Measurements from ENCODE around the gene CCL15. TPM values are rescaled to one million over a fixed set of nuclear protein-coding genes. Genes with fewer than 3 reads are reported as not detected.
A peak's percentile ranks its signal among the peaks of the same experiment; 100 is the strongest.

The CCL15 gene
- total and polyA plus RNA-seq, 2 of the 13 experiments (the other 11 are each of a cell fraction or from before 2014, with no cell fraction given), result 29.2 to 45.9 TPM

GRCh38 chr17:35973333-35974260, 27.8 kb downstream of the CCL15 start (continued):
- TF ChIP-seq ZNF788 (CRISPR knock-in tag; IDR thresholded peaks at IDR 0.05; ENCODE audit: borderline replicate concordance) (peak; percentile 90; the same call in 1 of the 2 replicates), GMEB1 (CRISPR knock-in tag; IDR thresholded peaks at IDR 0.05; ENCODE audit: borderline replicate concordance) (0 out of 2 replicates have a peak, but pooled peaks have one; percentile 41), TRIM24 (CRISPR knock-in tag; IDR thresholded peaks at IDR 0.05) (no peak), POLR2AphosphoS5 (IDR thresholded peaks at IDR 0.05; ENCODE audit: low read depth, low read length) (peak; percentile 21; the same call in 1 of the 2 replicates), SALL1 (CRISPR knock-in tag; IDR thresholded peaks at IDR 0.05) (peak; percentile 100), ZFP36 (IDR thresholded peaks at IDR 0.05; ENCODE audit: borderline replicate concordance, low read depth, low read length, partially characterized antibody) (no peak), ZNF878 (CRISPR knock-in tag; IDR thresholded peaks at IDR 0.05) (peak; percentile 82; the same call in 1 of the 2 replicates), ETS1 (CRISPR knock-in tag; IDR thresholded peaks at IDR 0.05) (no peak), ZNF143 (CRISPR knock-in tag; IDR thresholded peaks at IDR 0.05) (0 out of 2 replicates have a peak, but pooled peaks have one; percentile 14), FOXO1 (CRISPR knock-in tag; IDR thresholded peaks at IDR 0.05) (peak; percentile 100), FOXM1 (CRISPR knock-in tag; IDR thresholded peaks at IDR 0.05) (no peak), ZNF83 (CRISPR knock-in tag; IDR thresholded peaks at IDR 0.05; ENCODE audit: borderline replicate concordance) (no peak), ZNF580 (CRISPR knock-in tag; IDR thresholded peaks at IDR 0.05; ENCODE audit: borderline replicate concordance, low read depth) (peak; percentile 80; the same call in 1 of the 2 replicates), ZNF562 (CRISPR knock-in tag; IDR thresholded peaks at IDR 0.05; ENCODE audit: borderline replicate concordance) (no peak), NCOA1 (CRISPR knock-in tag; IDR thresholded peaks at IDR 0.05) (peak; percentile 96), REST (IDR thresholded peaks at IDR 0.05; ENCODE audit: borderline replicate concordance in 1 of 2, low read depth in 1 of 2, low read length in 2 of 2) (peak in 1 of 2 experiments; percentile 84; a peak in 2 of 4 replicates), NFE2 (CRISPR knock-in tag; IDR thresholded peaks at IDR 0.05) (no peak), NFYC (CRISPR knock-in tag; IDR thresholded peaks at IDR 0.05) (peak; percentile 23; the same call in 1 of the 2 replicates), CTCF (CRISPR knock-in tag; IDR thresholded peaks at IDR 0.05) (peak; percentile 21; the same call in 1 of the 2 replicates), ZNF614 (CRISPR knock-in tag; IDR thresholded peaks at IDR 0.05; ENCODE audit: borderline replicate concordance) (peak; percentile 88)
